PC-3 (cell line): ENCODE results near the gene ITPR3. TPM values are rescaled to one million over a fixed set of nuclear protein-coding genes. Genes with fewer than 3 reads are reported as not detected.

Source experiments
- ATAC-seq: fragments of 200-7000 bp; cut with Tn5 transposase; 2 replicates; pipeline ENCODE4 v1.9.1; 2020; ENCODE audit warnings: mild to moderate bottlenecking, moderate library complexity
- BruUV-seq: library from RNA; stranded (reverse); fragments of 400-500 nt; replicated peaks from 2 replicates; lab custom pipeline; 2021; lab: Mats Ljungman, UMichigan
- CTCF ChIA-PET: fragments of 300-600 bp; sonication (Branson Sonifier 250); formaldehyde crosslinking; loops from one replicate; lab custom pipeline; 2022; ENCODE audit warnings: antibody characterized with exemption; lab: Charles Lee
- POLR2A ChIA-PET: fragments of 300-600 bp; sonication (Branson Sonifier 250); formaldehyde crosslinking; loops from one replicate; lab custom pipeline; 2022; ENCODE audit warnings: antibody characterized with exemption; ENCODE audit not compliant: unreplicated experiment; lab: Charles Lee
- DNase-seq: peaks from one replicate; pipeline ENCODE4 v3.0.0-alpha.2; 2015
- H2AFZ ChIP-seq: fragments of 300-600 bp; sonication (generic); 2 replicates; pipeline ENCODE4 v1.6.0; 2016; ENCODE audit warnings: antibody characterized with exemption, low read length
- H3F3A ChIP-seq: fragments of 300-600 bp; sonication (generic); one replicate; pipeline ENCODE4 v1.6.0; 2017; ENCODE audit warnings: antibody characterized with exemption, low read length, control low read depth, mild to moderate bottlenecking; ENCODE audit not compliant: unreplicated experiment
- H3K27ac ChIP-seq: fragments of 300-600 bp; sonication (generic); 2 replicates; pipeline ENCODE4 v1.5.1; 2016; ENCODE audit warnings: mild to moderate bottlenecking, low read length
- H3K27me3 ChIP-seq: fragments of 300-600 bp; sonication (generic); 2 replicates; pipeline ENCODE4 v1.6.1; 2016; ENCODE audit warnings: low read length, mixed read lengths
- H3K36me3 ChIP-seq: fragments of 300-600 bp; sonication (generic); 2 replicates; pipeline ENCODE4 v1.6.1; 2016; ENCODE audit warnings: low read depth, mixed run types, low read length, mixed read lengths
- H3K4me1 ChIP-seq: fragments of 300-600 bp; sonication (generic); 2 replicates; pipeline ENCODE4 v1.5.1; 2016; ENCODE audit warnings: low read length; ENCODE audit not compliant: insufficient read depth
- H3K4me2 ChIP-seq: fragments of 300-600 bp; sonication (generic); 2 replicates; pipeline ENCODE4 v1.6.0; 2016; ENCODE audit warnings: low read length
- H3K4me3 ChIP-seq: fragments of 300-600 bp; sonication (generic); 2 replicates; pipeline ENCODE4 v1.5.1; 2016; ENCODE audit warnings: mild to moderate bottlenecking, low read length, mixed read lengths
- H3K79me2 ChIP-seq: fragments of 300-600 bp; sonication (generic); 2 replicates; pipeline ENCODE4 v1.6.1; 2017; ENCODE audit warnings: low read length, mixed read lengths
- H3K9ac ChIP-seq: fragments of 300-600 bp; sonication (generic); 2 replicates; pipeline ENCODE4 v1.6.0; 2016; ENCODE audit warnings: mild to moderate bottlenecking, low read length
- H3K9me2 ChIP-seq: fragments of 300-600 bp; sonication (generic); replicated peaks from 2 replicates; pipeline ENCODE4 v1.6.1; 2016; ENCODE audit warnings: mixed run types, low read length, mixed read lengths
- H3K9me3 ChIP-seq: fragments of 300-600 bp; sonication (generic); 2 replicates; pipeline ENCODE4 v1.6.1; 2016; ENCODE audit warnings: low read length, mixed read lengths
- H4K20me1 ChIP-seq: fragments of 300-600 bp; sonication (generic); 2 replicates; pipeline ENCODE4 v1.6.1; 2016; ENCODE audit warnings: low read length, mixed read lengths
- EZH2 ChIP-seq: fragments of 300-600 bp; sonication (generic); IDR thresholded peaks from one replicate; pipeline ENCODE4 v1.6.1; 2017; ENCODE audit warnings: antibody characterized with exemption, mild to moderate bottlenecking, low read length; ENCODE audit not compliant: unreplicated experiment
- EZH2phosphoT487 ChIP-seq: fragments of 300-600 bp; sonication (generic); IDR thresholded peaks from 2 replicates; pipeline ENCODE4 v1.6.1; 2018; ENCODE audit warnings: mild to moderate bottlenecking, antibody characterized with exemption, low read length, borderline replicate concordance
- intact Hi-C: fragments of 100-400 bp; cut with micrococcal nuclease; formaldehyde crosslinking; loops from 2 replicates; pipeline ENCODE4 v1.9.0; 2023
- total RNA-seq: library from RNA; depleted of rRNA; stranded (reverse); fragments of >200 nt; gene quantifications from 2 replicates; pipeline ENCODE4 v1.2.3, GENCODE V29; 2014
- TF ChIP-seq, protein P1 (sequence below): fragments of 300-600 bp; sonication (generic); conservative IDR thresholded peaks from 2 replicates; pipeline ENCODE4 v1.5.1; 2017; ENCODE audit warnings: antibody characterized with exemption, low read depth, mild to moderate bottlenecking, low read length

Gene ITPR3
- total RNA-seq, 1 experiment from 2014 or later = 41.8 TPM

DNA sequence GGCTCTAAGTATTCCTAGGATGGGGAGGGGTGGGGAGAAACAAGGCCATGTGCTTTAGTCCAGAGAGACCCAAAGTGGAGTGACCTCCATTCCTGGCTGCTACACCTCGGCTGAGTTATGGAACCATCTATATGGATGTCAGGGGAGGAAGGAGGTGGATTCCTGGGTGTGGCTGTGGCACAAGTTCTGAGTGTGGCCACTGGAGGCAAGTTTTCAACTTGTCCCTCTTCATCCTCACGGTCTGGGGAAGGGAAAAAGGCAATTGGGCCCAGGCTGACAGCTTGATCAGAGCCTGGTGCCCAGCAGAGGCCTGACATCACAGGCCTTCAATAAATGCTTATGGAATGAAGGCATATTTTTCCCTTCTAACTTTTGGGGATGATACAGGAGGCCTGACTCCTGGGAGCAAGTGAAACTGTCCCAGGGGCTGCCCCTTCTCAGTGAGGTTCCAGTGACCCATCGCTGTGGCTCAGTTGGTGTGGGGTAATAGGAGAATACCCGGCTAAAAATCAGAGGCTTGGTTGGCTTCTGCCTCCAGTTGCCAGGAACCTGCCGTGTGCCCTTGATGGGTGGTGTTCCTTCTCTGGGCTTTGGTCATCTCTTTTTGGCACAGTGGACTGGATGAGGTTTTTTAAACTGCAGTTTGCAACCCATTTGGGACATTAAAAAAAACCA is 1.8 kb upstream of the ITPR3 start:
- H3K4me2 ChIP-seq = peak overlapping the region; percentile 83
- H3K4me3 ChIP-seq = peak overlapping the region; percentile 99; the same call in 1 of the 2 replicates
- DNase-seq (no peak), ATAC-seq (no peak)
- no peaks in the 10 kb centered on the region for H3F3A ChIP-seq
- no peaks in the 10 kb centered on the region for H3K9me2 ChIP-seq
- H4K20me1 ChIP-seq = peaks cover 23% of the 10 kb centered on the region; the same call in 1 of the 2 replicates
- no peaks in the 10 kb centered on the region for H3K27me3 ChIP-seq
- CTCF ChIA-PET = no interaction called here
- 0 out of 2 replicates have a peak overlapping the region, but pooled peaks have one; percentile 78 for H2AFZ ChIP-seq
- BruUV-seq = no TSS peak
- intact Hi-C loops = no loop called here
- H3K4me1 ChIP-seq = peaks cover 29% of the 10 kb centered on the region
- TF ChIP-seq EZH2phosphoT487 (no peak), EZH2 (no peak)
- TF ChIP-seq, protein P1, sequence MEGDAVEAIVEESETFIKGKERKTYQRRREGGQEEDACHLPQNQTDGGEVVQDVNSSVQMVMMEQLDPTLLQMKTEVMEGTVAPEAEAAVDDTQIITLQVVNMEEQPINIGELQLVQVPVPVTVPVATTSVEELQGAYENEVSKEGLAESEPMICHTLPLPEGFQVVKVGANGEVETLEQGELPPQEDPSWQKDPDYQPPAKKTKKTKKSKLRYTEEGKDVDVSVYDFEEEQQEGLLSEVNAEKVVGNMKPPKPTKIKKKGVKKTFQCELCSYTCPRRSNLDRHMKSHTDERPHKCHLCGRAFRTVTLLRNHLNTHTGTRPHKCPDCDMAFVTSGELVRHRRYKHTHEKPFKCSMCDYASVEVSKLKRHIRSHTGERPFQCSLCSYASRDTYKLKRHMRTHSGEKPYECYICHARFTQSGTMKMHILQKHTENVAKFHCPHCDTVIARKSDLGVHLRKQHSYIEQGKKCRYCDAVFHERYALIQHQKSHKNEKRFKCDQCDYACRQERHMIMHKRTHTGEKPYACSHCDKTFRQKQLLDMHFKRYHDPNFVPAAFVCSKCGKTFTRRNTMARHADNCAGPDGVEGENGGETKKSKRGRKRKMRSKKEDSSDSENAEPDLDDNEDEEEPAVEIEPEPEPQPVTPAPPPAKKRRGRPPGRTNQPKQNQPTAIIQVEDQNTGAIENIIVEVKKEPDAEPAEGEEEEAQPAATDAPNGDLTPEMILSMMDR = no peak
- no peak overlapping the region for H3K27ac ChIP-seq
- H3K79me2 ChIP-seq = peaks cover 31% of the 10 kb centered on the region
- peaks cover 3% of the 10 kb centered on the region; the same call in 1 of the 2 replicates for H3K36me3 ChIP-seq
- no peak overlapping the region for H3K9ac ChIP-seq
- H3K9me3 ChIP-seq = no peaks in the 10 kb centered on the region
- POLR2A ChIA-PET = no interaction called here

DNA sequence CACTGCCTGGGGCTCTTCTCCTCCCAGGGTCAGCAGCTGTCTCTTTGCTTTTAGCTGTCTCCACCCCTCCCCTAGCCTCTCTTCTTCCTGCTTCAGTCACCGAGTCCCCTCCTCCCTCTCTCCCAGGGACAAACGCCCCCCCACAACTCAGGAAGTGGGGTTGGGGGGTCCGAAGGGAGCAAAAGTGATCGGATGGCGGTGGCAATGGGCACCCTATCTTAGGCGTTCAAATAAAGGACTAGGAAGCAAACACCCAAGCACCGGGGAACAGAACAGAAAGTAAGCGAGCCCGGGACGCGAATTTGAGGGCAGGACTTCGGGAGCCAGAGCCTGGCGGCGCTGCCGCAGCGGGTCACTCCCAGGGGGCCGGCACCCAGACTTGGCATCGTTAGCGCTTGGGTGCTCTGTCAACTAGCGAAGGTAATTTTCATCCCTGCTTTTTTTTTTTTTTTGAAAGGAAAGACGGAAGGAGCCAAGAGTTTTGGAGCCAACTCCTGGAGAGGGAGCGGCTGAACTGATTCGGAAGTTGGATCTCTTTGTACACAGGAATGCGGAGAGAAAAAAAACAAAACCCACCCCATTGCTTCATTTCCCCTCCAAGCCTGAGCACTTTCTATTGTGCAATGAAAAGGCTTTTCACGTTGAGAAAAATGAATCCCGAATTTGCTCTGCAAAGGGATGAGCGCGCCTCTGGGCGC is 815 bp upstream of the ITPR3 start:
- DNase-seq = peak; percentile 47
- BruUV-seq = TSS peak; percentile 57
- peak overlapping the region; percentile 78 for H2AFZ ChIP-seq

More for the DNA sequence above, 815 bp upstream of the ITPR3 start:
- peaks cover 29% of the 10 kb centered on the region for H3K4me1 ChIP-seq
- H3F3A ChIP-seq = no peaks in the 10 kb centered on the region
- H3K27ac ChIP-seq = peak overlapping the region; percentile 53
- no peaks in the 10 kb centered on the region for H3K27me3 ChIP-seq
- H3K79me2 ChIP-seq = peaks cover 40% of the 10 kb centered on the region
- TF ChIP-seq, protein P1 = no peak
- no peak for TF ChIP-seq EZH2phosphoT487
- TF ChIP-seq EZH2 = no peak
- peaks cover 7% of the 10 kb centered on the region; the same call in 1 of the 2 replicates for H3K36me3 ChIP-seq
- H4K20me1 ChIP-seq = peaks cover 26% of the 10 kb centered on the region; the same call in 1 of the 2 replicates
- H3K9me3 ChIP-seq = no peaks in the 10 kb centered on the region
- intact Hi-C loops = no loop called here
- ChIA-PET POLR2A (interaction anchor here (0.7 to 1.0 kb wide), 2 partner anchors 31 to 36 kb away, joined by 3 read pairs; no protein-coding TSS in a partner anchor), CTCF (interaction anchor here (0.6 kb wide), 2 partner anchors 9 to 85 kb away, joined by 3 read pairs; no protein-coding TSS in a partner anchor)
- peak; percentile 9 for ATAC-seq
- H3K9me2 ChIP-seq = no peaks in the 10 kb centered on the region
- H3K4me3 ChIP-seq = peak overlapping the region; percentile 99
- peak overlapping the region; percentile 80 for H3K9ac ChIP-seq
- peak overlapping the region; percentile 83 for H3K4me2 ChIP-seq
